ENCODE data around the gene CACNA1H. TPM values are rescaled to one million over a fixed set of nuclear protein-coding genes. Genes with fewer than 3 reads are reported as not detected.

Gene CACNA1H
- total and polyA plus RNA-seq, 2 donors (not counting 3 experiments of a cell fraction or from before 2014, with no cell fraction given): 0.03 TPM; not detected in 1

DNA sequence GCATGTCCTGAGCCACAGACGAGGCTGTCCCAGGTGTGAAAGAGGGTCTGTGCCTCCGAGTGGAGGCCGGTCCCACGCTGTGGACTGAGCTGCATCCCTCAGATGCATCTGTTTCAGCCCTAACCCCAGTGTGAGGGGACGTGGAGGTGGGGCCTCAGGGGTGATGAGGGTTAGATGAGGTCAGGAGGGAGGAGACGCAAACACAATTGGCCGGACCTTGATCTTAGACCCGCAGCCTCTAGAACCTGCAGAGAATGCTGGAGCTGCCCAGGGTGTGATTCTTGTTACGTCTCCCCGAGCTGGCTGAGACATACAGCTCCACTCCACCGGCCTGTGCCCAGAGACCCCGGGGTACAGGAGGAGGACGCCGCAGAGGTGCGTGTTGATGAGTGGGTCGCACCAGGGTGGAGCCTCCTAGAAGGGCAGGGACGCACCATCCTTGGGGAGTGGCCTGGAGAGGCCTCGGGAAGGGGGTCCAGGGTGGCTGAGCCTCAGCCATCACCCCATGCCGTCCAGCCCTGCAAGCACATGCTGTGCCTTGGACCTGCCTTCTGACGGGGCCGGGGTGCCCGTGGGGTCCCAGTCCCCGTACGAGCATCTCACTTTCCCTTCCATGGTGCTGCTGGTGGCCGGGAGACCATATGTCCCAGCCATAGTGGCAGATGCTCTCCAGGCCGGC is 40.3 kb upstream of the CACNA1H start:
- H3K4me3 ChIP-seq (replicated peaks in 1 of 3; ENCODE audit: insufficient read depth in 1 of 3, low read depth in 1 of 3, low read length in 3 of 3): no peak overlapping the region
- H3K27ac ChIP-seq (ENCODE audit: insufficient read depth, low read depth, low read length): no peak overlapping the region
- H2AFZ ChIP-seq (ENCODE audit: low read depth, low read length): no peak overlapping the region
- H3K4me2 ChIP-seq (ENCODE audit: insufficient read depth, low read length): no peak overlapping the region
- CTCF ChIA-PET: interaction anchor here (1.5 to 1.9 kb wide), 2 partner anchors 55 to 82 kb away, joined by 3 to 4 read pairs; no protein-coding TSS in a partner anchor
- no peak for TF ChIP-seq JUN (IDR thresholded peaks at IDR 0.05; ENCODE audit: borderline replicate concordance, insufficient read depth, insufficient read length, low read depth)
- TF ChIP-seq FOS (IDR thresholded peaks at IDR 0.05; ENCODE audit: borderline replicate concordance, insufficient read depth, low read length): no peak
- TF ChIP-seq GATA2 (IDR thresholded peaks at IDR 0.05; ENCODE audit: insufficient read depth, insufficient read length, low read depth, low read length): no peak
- no peak for FAIRE-seq
- H3K79me2 ChIP-seq (ENCODE audit: control insufficient read depth, insufficient read depth, low read length): no peaks in the 10 kb centered on the region
- no peaks in the 10 kb centered on the region for H4K20me1 ChIP-seq (replicated peaks; ENCODE audit: control insufficient read depth, extremely low read depth, insufficient read depth, low read length)
- no peak overlapping the region for H3K9ac ChIP-seq (replicated peaks; ENCODE audit: extremely low read depth, insufficient read depth, low read length)
- dilution Hi-C loops (cut with MboI; ENCODE audit: extremely low pct_ligation_motif_present, low sequenced_read_pairs): no loop called here
- no peak for DNase-seq (ENCODE audit: low read depth, low spot score)
- H3K9me1 ChIP-seq (replicated peaks; ENCODE audit: control insufficient read depth, extremely low read depth, insufficient read depth, low read length): no peaks in the 10 kb centered on the region
- no peaks in the 10 kb centered on the region for H3K9me3 ChIP-seq (replicated peaks; ENCODE audit: control insufficient read depth, insufficient read depth, low read length)
- BruUV-seq (replicated peaks): no TSS peak
- intact Hi-C loops (cut with micrococcal nuclease): no loop called here
- POLR2A ChIA-PET: no interaction called here
- no peaks in the 10 kb centered on the region for H3K36me3 ChIP-seq (ENCODE audit: control insufficient read depth in 2 of 2, extremely low read depth in 1 of 2, insufficient read depth in 2 of 2, low read length in 2 of 2)
- H3K4me1 ChIP-seq (ENCODE audit: control insufficient read depth, extremely low read depth, insufficient read depth, low read length): no peaks in the 10 kb centered on the region
- H3K27me3 ChIP-seq (ENCODE audit: control insufficient read depth in 2 of 2, insufficient read depth in 2 of 2, low read length in 2 of 2): no peaks in the 10 kb centered on the region

DNA sequence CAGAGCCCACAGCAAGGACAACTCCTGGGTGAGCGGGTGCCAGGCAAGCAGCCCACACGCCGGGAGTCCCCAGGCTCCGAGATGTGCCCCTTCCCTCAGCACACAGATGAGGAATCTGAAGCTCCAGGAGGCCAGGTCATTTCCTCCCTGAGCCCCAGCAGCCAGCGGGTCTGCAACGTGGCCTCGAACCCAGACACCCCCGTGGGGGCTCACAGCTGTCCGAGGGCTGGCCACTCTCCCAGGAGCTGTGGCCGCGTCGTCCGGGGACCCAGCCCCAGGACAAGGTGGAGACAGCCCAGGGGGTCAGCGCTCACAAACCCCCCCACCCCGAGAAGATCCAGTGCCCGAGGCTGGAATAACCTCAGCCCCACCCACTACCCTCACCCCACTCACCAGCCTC is 39.4 kb upstream of the CACNA1H start:
- Histone ChIP-seq H3K27ac (ENCODE audit: insufficient read depth, low read depth, low read length) (no peak overlapping the region), H3K4me1 (ENCODE audit: control insufficient read depth, extremely low read depth, insufficient read depth, low read length) (no peaks in the 10 kb centered on the region), H3K36me3 (ENCODE audit: control insufficient read depth in 2 of 2, extremely low read depth in 1 of 2, insufficient read depth in 2 of 2, low read length in 2 of 2) (no peaks in the 10 kb centered on the region), H3K27me3 (ENCODE audit: control insufficient read depth in 2 of 2, insufficient read depth in 2 of 2, low read length in 2 of 2) (no peaks in the 10 kb centered on the region), H3K4me2 (ENCODE audit: insufficient read depth, low read length) (no peak overlapping the region), H3K4me3 (replicated peaks in 1 of 3; ENCODE audit: insufficient read depth in 1 of 3, low read depth in 1 of 3, low read length in 3 of 3) (no peak overlapping the region), H2AFZ (ENCODE audit: low read depth, low read length) (no peak overlapping the region), H3K79me2 (ENCODE audit: control insufficient read depth, insufficient read depth, low read length) (no peaks in the 10 kb centered on the region), H3K9me1 (replicated peaks; ENCODE audit: control insufficient read depth, extremely low read depth, insufficient read depth, low read length) (no peaks in the 10 kb centered on the region), H3K9ac (replicated peaks; ENCODE audit: extremely low read depth, insufficient read depth, low read length) (no peak overlapping the region), H3K9me3 (replicated peaks; ENCODE audit: control insufficient read depth, insufficient read depth, low read length) (no peaks in the 10 kb centered on the region), H4K20me1 (replicated peaks; ENCODE audit: control insufficient read depth, extremely low read depth, insufficient read depth, low read length) (no peaks in the 10 kb centered on the region)
- no peak for FAIRE-seq
- POLR2A ChIA-PET: no interaction called here
- intact Hi-C loops (cut with micrococcal nuclease): no loop called here
- no peak for DNase-seq (ENCODE audit: low read depth, low spot score)
- dilution Hi-C loops (cut with MboI; ENCODE audit: extremely low pct_ligation_motif_present, low sequenced_read_pairs): no loop called here
- no peak for TF ChIP-seq GATA2 (IDR thresholded peaks at IDR 0.05; ENCODE audit: insufficient read depth, insufficient read length, low read depth, low read length)
- TF ChIP-seq, protein P1, sequence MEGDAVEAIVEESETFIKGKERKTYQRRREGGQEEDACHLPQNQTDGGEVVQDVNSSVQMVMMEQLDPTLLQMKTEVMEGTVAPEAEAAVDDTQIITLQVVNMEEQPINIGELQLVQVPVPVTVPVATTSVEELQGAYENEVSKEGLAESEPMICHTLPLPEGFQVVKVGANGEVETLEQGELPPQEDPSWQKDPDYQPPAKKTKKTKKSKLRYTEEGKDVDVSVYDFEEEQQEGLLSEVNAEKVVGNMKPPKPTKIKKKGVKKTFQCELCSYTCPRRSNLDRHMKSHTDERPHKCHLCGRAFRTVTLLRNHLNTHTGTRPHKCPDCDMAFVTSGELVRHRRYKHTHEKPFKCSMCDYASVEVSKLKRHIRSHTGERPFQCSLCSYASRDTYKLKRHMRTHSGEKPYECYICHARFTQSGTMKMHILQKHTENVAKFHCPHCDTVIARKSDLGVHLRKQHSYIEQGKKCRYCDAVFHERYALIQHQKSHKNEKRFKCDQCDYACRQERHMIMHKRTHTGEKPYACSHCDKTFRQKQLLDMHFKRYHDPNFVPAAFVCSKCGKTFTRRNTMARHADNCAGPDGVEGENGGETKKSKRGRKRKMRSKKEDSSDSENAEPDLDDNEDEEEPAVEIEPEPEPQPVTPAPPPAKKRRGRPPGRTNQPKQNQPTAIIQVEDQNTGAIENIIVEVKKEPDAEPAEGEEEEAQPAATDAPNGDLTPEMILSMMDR (IDR thresholded peaks at IDR 0.05; ENCODE audit: extremely low read depth in 1 of 2, insufficient read depth in 1 of 2, low read depth in 1 of 2, low read length in 2 of 2): no peak
- no peak for TF ChIP-seq FOS (IDR thresholded peaks at IDR 0.05; ENCODE audit: borderline replicate concordance, insufficient read depth, low read length)
- TF ChIP-seq, protein P2, sequence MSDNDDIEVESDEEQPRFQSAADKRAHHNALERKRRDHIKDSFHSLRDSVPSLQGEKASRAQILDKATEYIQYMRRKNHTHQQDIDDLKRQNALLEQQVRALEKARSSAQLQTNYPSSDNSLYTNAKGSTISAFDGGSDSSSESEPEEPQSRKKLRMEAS (IDR thresholded peaks at IDR 0.05; ENCODE audit: insufficient read depth, insufficient read length): no peak
- no peak for TF ChIP-seq POLR2A (IDR thresholded peaks at IDR 0.05; ENCODE audit: low read depth, low read length)
- no peak for TF ChIP-seq JUN (IDR thresholded peaks at IDR 0.05; ENCODE audit: borderline replicate concordance, insufficient read depth, insufficient read length, low read depth)
- TF ChIP-seq MYC (IDR thresholded peaks at IDR 0.05; ENCODE audit: low read depth, low read length): no peak
- no peak for TF ChIP-seq POLR2AphosphoS5 (IDR thresholded peaks at IDR 0.05; ENCODE audit: insufficient read depth, low read depth, low read length)
- TF ChIP-seq EZH2 (IDR thresholded peaks at IDR 0.05; ENCODE audit: borderline replicate concordance, low read depth, low read length, severe bottlenecking): no peak
- BruUV-seq (replicated peaks): no TSS peak
- CTCF ChIA-PET: interaction anchor here (1.5 kb wide), 1 partner anchor 81 kb away, joined by 3 read pairs; no protein-coding TSS in a partner anchor

Data from endothelial cell of umbilical vein (primary cell).